ENCODE results near the gene ATP10A. TPM values are rescaled to one million over a fixed set of nuclear protein-coding genes. Genes with fewer than 3 reads are reported as not detected.

ATP10A gene
- total RNA-seq, 1 experiment from 2014 or later = not detected

GRCh38 chr15:25713736-25714537 lies 149.2 kb downstream of the ATP10A start:
- Mint-ChIP-seq H3K27me3 (ENCODE audit: insufficient read depth, unreplicated experiment) (no peaks in the 10 kb centered on the region), H3K9me3 (ENCODE audit: unreplicated experiment) (no peaks in the 10 kb centered on the region), H3K4me3 (ENCODE audit: unreplicated experiment) (no peak overlapping the region), H3K36me3 (ENCODE audit: insufficient read depth, unreplicated experiment) (no peaks in the 10 kb centered on the region), H3K4me1 (ENCODE audit: insufficient read depth, unreplicated experiment) (no peaks in the 10 kb centered on the region), H3K27ac (ENCODE audit: low read depth, unreplicated experiment) (no peak overlapping the region)
- TF ChIP-seq CTCF (IDR thresholded peaks at IDR 0.05; ENCODE audit: unreplicated experiment) = no peak
- no TSS peak for BruUV-seq (replicated peaks)
- POLR2A ChIA-PET = no interaction called here
- no peak for DNase-seq (ENCODE audit: unreplicated experiment)
- CTCF ChIA-PET = no interaction called here
- intact Hi-C loops (cut with micrococcal nuclease) = no loop called here

- H3K36me3 Mint-ChIP-seq (ENCODE audit: insufficient read depth, unreplicated experiment) = no peaks in the 10 kb centered on the region
- TF ChIP-seq CTCF (IDR thresholded peaks at IDR 0.05; ENCODE audit: unreplicated experiment) = no peak
- POLR2A ChIA-PET = no interaction called here
- H3K27me3 Mint-ChIP-seq (ENCODE audit: insufficient read depth, unreplicated experiment) = no peaks in the 10 kb centered on the region
- BruUV-seq (replicated peaks) = no TSS peak
- no peaks in the 10 kb centered on the region for H3K4me1 Mint-ChIP-seq (ENCODE audit: insufficient read depth, unreplicated experiment)
- intact Hi-C loops (cut with micrococcal nuclease) = no loop called here
- H3K9me3 Mint-ChIP-seq (ENCODE audit: unreplicated experiment) = no peaks in the 10 kb centered on the region
- CTCF ChIA-PET = no interaction called here
- DNase-seq (ENCODE audit: unreplicated experiment) = no peak
- H3K4me3 Mint-ChIP-seq (ENCODE audit: unreplicated experiment) = no peak overlapping the region
- H3K27ac Mint-ChIP-seq (ENCODE audit: low read depth, unreplicated experiment) = no peak overlapping the region
These were observed 150.2 kb downstream of the ATP10A start for GRCh38 chr15:25712961-25713355.

DNA sequence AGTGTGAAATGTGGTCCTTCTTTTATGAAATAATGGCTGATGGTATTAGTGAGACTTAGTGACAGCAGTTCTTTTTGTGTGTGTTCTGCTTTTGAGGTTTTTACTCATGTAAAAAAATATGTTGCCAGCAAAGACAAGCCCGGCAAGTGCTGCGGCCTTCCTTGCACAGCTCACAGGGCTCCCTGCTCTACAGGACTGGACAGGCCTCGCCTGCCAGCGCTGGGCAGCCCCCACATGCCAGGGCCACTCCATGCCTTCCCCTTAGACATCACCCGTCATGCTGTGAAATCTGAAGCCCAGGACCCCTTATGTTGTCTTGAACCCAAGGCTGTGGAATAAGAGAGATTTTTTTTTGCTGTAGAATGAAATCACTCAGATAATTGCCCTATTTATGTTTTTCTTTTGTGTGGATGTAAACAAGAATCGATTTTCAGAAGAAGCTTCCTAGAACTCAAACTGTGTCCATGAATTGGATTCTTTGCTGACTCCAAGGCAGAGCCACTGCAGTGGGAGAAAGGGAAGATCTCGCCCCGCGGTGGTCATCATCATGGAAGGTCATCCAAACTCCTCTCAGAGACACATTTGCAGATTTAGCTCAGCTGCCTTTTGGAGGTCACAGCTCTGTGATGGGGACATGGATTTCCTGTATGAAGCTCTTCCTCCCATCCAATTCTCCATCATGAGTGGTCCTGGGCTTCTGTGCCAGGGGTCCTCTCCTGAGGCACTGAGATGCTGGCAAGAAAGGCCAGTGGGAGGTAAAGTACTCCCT lies 150.8 kb downstream of the ATP10A start:
- no peak for TF ChIP-seq CTCF (IDR thresholded peaks at IDR 0.05; ENCODE audit: unreplicated experiment)
- ChIA-PET POLR2A (no interaction called here), CTCF (no interaction called here)
- no peaks in the 10 kb centered on the region for H3K27me3 Mint-ChIP-seq (ENCODE audit: insufficient read depth, unreplicated experiment)
- no peak overlapping the region for H3K4me3 Mint-ChIP-seq (ENCODE audit: unreplicated experiment)
- no peaks in the 10 kb centered on the region for H3K36me3 Mint-ChIP-seq (ENCODE audit: insufficient read depth, unreplicated experiment)
- H3K4me1 Mint-ChIP-seq (ENCODE audit: insufficient read depth, unreplicated experiment) = no peaks in the 10 kb centered on the region
- no peak overlapping the region for H3K27ac Mint-ChIP-seq (ENCODE audit: low read depth, unreplicated experiment)
- intact Hi-C loops (cut with micrococcal nuclease) = no loop called here
- no peak for DNase-seq (ENCODE audit: unreplicated experiment)
- H3K9me3 Mint-ChIP-seq (ENCODE audit: unreplicated experiment) = no peaks in the 10 kb centered on the region
- BruUV-seq (replicated peaks) = no TSS peak

DNA sequence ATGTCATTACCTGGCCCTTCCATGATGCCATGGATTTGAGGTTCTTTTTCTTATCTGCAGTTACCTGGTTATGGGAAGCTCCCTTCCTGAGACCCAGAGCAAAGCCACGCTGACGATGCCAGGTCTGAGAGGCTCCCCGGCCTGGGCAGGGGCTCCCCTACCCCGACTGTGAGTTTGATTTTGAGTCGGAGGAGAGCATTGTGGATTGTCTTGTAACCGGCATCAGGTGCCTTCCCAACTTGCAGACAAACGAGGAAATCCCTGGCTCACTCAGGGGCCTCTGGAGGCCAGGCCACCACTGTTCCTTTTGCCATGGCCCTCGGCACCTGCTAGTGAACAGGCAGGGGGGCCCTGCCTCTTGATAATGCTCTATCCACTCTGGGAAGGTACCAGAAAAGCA lies 151.4 kb downstream of the ATP10A start:
- H3K36me3 Mint-ChIP-seq (ENCODE audit: insufficient read depth, unreplicated experiment) = no peaks in the 10 kb centered on the region
- no peak for TF ChIP-seq CTCF (IDR thresholded peaks at IDR 0.05; ENCODE audit: unreplicated experiment)
- no peaks in the 10 kb centered on the region for H3K9me3 Mint-ChIP-seq (ENCODE audit: unreplicated experiment)
- H3K27me3 Mint-ChIP-seq (ENCODE audit: insufficient read depth, unreplicated experiment) = no peaks in the 10 kb centered on the region
- H3K4me1 Mint-ChIP-seq (ENCODE audit: insufficient read depth, unreplicated experiment) = no peaks in the 10 kb centered on the region
- no peak overlapping the region for H3K4me3 Mint-ChIP-seq (ENCODE audit: unreplicated experiment)
- DNase-seq (ENCODE audit: unreplicated experiment) = no peak
- intact Hi-C loops (cut with micrococcal nuclease) = no loop called here
- POLR2A ChIA-PET = no interaction called here
- CTCF ChIA-PET = no interaction called here
- H3K27ac Mint-ChIP-seq (ENCODE audit: low read depth, unreplicated experiment) = no peak overlapping the region
- BruUV-seq (replicated peaks) = no TSS peak
